T-helper 2 cell treated with Interferon-gamma antibody and Interleukin-4, amounts not matched to agents 5 μg/mL and 100 μg/mL, for 36 hours (primary cell): Measurements from ENCODE around the gene SFMBT2.

Experiments used
- DNase-seq: peaks from one replicate; pipeline ENCODE4 v3.0.0; 2021; ENCODE audit warnings: low spot score
- H3K27ac Mint-ChIP-seq: one replicate; pipeline ENCODE4 v1.8.0; 2021; ENCODE audit warnings: mild to moderate bottlenecking, mixed read lengths
- H3K27me3 Mint-ChIP-seq: one replicate; pipeline ENCODE4 v1.8.0; 2021; ENCODE audit warnings: low read depth, mixed read lengths
- H3K36me3 Mint-ChIP-seq: one replicate; pipeline ENCODE4 v1.8.0; 2021; ENCODE audit warnings: low read depth, mixed read lengths
- H3K4me1 Mint-ChIP-seq: one replicate; pipeline ENCODE4 v1.8.0; 2021; ENCODE audit warnings: low read depth, mixed read lengths
- H3K4me3 Mint-ChIP-seq: one replicate; pipeline ENCODE4 v1.8.0; 2022; ENCODE audit warnings: mild to moderate bottlenecking, moderate library complexity, mixed read lengths
- H3K9me3 Mint-ChIP-seq: one replicate; pipeline ENCODE4 v1.8.0; 2021; ENCODE audit warnings: mixed read lengths

The SFMBT2 gene

DNA sequence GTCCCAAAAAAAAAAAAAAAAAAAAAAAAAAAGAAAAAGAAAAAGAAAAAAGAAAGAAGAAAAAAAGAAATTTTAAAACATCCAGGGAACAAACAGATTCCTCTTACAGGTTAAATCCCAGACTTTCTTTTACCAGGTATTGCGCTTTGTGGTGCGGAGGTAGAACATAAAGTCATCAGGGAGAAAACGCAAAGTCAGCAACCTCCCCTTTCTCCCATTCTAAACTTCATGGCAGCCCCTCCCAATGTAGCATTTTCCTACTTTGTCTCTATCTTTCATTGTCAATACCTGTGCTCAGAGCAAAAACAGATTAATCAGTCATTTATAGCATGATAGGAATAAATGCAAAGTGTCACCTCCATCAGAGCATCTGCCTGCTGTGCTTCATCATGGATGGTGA lies 299.7 kb downstream of the SFMBT2 start:
- no peak for DNase-seq
- Mint-ChIP-seq H3K36me3 (no peaks in the 10 kb centered on the region), H3K27me3 (peaks cover 5% of the 10 kb centered on the region), H3K27ac (no peak overlapping the region), H3K4me1 (peaks cover 4% of the 10 kb centered on the region), H3K9me3 (peaks cover 5% of the 10 kb centered on the region), H3K4me3 (no peak overlapping the region)
